ENCODE results near the gene PTPRA.

Gene PTPRA

GRCh38 chr20:3081641-3082040 is 208.4 kb downstream of the PTPRA start:
- DNase-seq, result no peak

GRCh38 chr20:3082306-3082951 is 209.1 kb downstream of the PTPRA start:
- DNase-seq, result no peak

- DNase-seq, result no peak
Observed at GRCh38 chr20:3082955-3083952, 210.0 kb downstream of the PTPRA start.

GRCh38 chr20:3084283-3084985 is 211.2 kb downstream of the PTPRA start, which contains the start of gene AVP:
TSS of gene AVP (minus strand) at chr20:3084724. CDS start at chr20:3084674, 50 bp downstream.
- no peak for DNase-seq

- DNase-seq, result no peak
Observed at GRCh38 chr20:3084986-3085360, 211.7 kb downstream of the PTPRA start.

- DNase-seq, result no peak
Observed at GRCh38 chr20:3085571-3086072, 212.3 kb downstream of the PTPRA start.

GRCh38 chr20:3088031-3088430 is 214.8 kb downstream of the PTPRA start:
- no peak for DNase-seq

Data from NCI-H1694 (cell line).